GM23338 (cell line): Measurements from ENCODE around the gene SLC5A5. TPM values are rescaled to one million over a fixed set of nuclear protein-coding genes. Genes with fewer than 3 reads are reported as not detected.

Experiments
- ATAC-seq: fragments of 200-7000 bp; cut with Tn5 transposase; 3 replicates; pipeline ENCODE4 v1.9.1; 2020
- DNase-seq: peaks from one replicate; pipeline ENCODE4 v3.0.0-alpha.2; 2015; ENCODE audit warnings: low spot score
- H2AFZ ChIP-seq: fragments of 200-600 bp; sonication (generic); 2 replicates; pipeline ENCODE4 v1.8.0; 2016; ENCODE audit warnings: antibody characterized with exemption, mild to moderate bottlenecking, moderate library complexity
- H3F3A ChIP-seq: fragments of 200-600 bp; sonication (generic); replicated peaks from 2 replicates; pipeline ENCODE4 v1.8.0; 2017; ENCODE audit warnings: antibody characterized with exemption, mixed run types, low read depth
- H3K27ac ChIP-seq: fragments of 200-600 bp; sonication (generic); 2 replicates; pipeline ENCODE4 v1.6.1; 2016; ENCODE audit warnings: low read depth
- H3K27me3 ChIP-seq: fragments of 200-600 bp; sonication (generic); 2 replicates; pipeline ENCODE4 v1.8.0; 2016; ENCODE audit warnings: mild to moderate bottlenecking, mixed run types, moderate library complexity; ENCODE audit not compliant: insufficient read depth
- H3K36me3 ChIP-seq: fragments of 200-600 bp; sonication (generic); 2 replicates; pipeline ENCODE4 v1.8.0; 2016; ENCODE audit warnings: mild to moderate bottlenecking; ENCODE audit not compliant: insufficient read depth
- H3K4me1 ChIP-seq: fragments of 200-600 bp; sonication (generic); 2 replicates; pipeline ENCODE4 v1.8.0; 2016; ENCODE audit warnings: mild to moderate bottlenecking, moderate library complexity; ENCODE audit not compliant: insufficient read depth
- H3K4me2 ChIP-seq: fragments of 200-600 bp; sonication (generic); 2 replicates; pipeline ENCODE4 v1.7.1; 2017; ENCODE audit warnings: mixed run types
- H3K4me3 ChIP-seq: fragments of 200-600 bp; sonication (generic); 2 replicates; pipeline ENCODE4 v1.6.1; 2016; ENCODE audit warnings: mixed run types
- H3K79me2 ChIP-seq: fragments of 200-600 bp; sonication (generic); replicated peaks from 2 replicates; pipeline ENCODE4 v1.8.0; 2017; ENCODE audit warnings: mild to moderate bottlenecking; ENCODE audit not compliant: insufficient read depth
- H3K9me2 ChIP-seq: fragments of 200-600 bp; sonication (generic); 2 replicates; pipeline ENCODE4 v1.8.0; 2017; ENCODE audit not compliant: insufficient read depth
- H4K20me1 ChIP-seq: fragments of 200-600 bp; sonication (generic); replicated peaks from 2 replicates; pipeline ENCODE4 v1.8.0; 2017; ENCODE audit warnings: mild to moderate bottlenecking; ENCODE audit not compliant: insufficient read depth
- H3K27ac Mint-ChIP-seq: 2 replicates; pipeline ENCODE4 v1.8.0; 2020; ENCODE audit warnings: inconsistent platforms, mild to moderate bottlenecking, moderate library complexity, mixed read lengths
- H3K27me3 Mint-ChIP-seq: 3 replicates; pipeline ENCODE4 v1.8.0; 2022; ENCODE audit warnings: low read depth, mild to moderate bottlenecking, moderate library complexity, mixed read lengths, inconsistent platforms; ENCODE audit not compliant: insufficient read depth, poor library complexity
- H3K36me3 Mint-ChIP-seq: 3 replicates; pipeline ENCODE4 v1.8.0; 2021; ENCODE audit warnings: low read depth, mild to moderate bottlenecking, inconsistent platforms, moderate library complexity, mixed read lengths
- H3K4me1 Mint-ChIP-seq: 3 replicates; pipeline ENCODE4 v1.8.0; 2020; ENCODE audit warnings: mild to moderate bottlenecking, inconsistent platforms, mixed read lengths
- H3K4me3 Mint-ChIP-seq: 3 replicates; pipeline ENCODE4 v1.8.0; 2021; ENCODE audit warnings: moderate library complexity, mild to moderate bottlenecking, inconsistent platforms, mixed read lengths
- H3K9me3 Mint-ChIP-seq: 3 replicates; pipeline ENCODE4 v1.8.0; 2020; ENCODE audit warnings: moderate library complexity, mild to moderate bottlenecking, inconsistent platforms, mixed read lengths
- EZH2 ChIP-seq: fragments of 200-600 bp; sonication (generic); IDR thresholded peaks from one replicate; pipeline ENCODE4 v1.8.0; 2017; ENCODE audit warnings: antibody characterized with exemption, mild to moderate bottlenecking, low read depth; ENCODE audit not compliant: unreplicated experiment
- EZH2phosphoT487 ChIP-seq: fragments of 200-600 bp; sonication (generic); IDR thresholded peaks from one replicate; pipeline ENCODE4 v1.8.1; 2018; ENCODE audit warnings: antibody characterized with exemption; ENCODE audit not compliant: unreplicated experiment
- JUNB ChIP-seq: IDR thresholded peaks from one replicate; pipeline ENCODE4 v1.6.1; 2016; ENCODE audit warnings: antibody characterized with exemption; ENCODE audit not compliant: unreplicated experiment
- NANOG ChIP-seq: IDR thresholded peaks from 2 replicates; pipeline ENCODE4 v1.6.1; 2016; ENCODE audit warnings: antibody characterized with exemption, borderline replicate concordance
- POLR2AphosphoS5 ChIP-seq: IDR thresholded peaks from 2 replicates; pipeline ENCODE4 v1.6.1; 2016; ENCODE audit warnings: antibody characterized with exemption, low read depth
- STAT1 ChIP-seq: IDR thresholded peaks from one replicate; pipeline ENCODE4 v1.6.1; 2016; ENCODE audit warnings: antibody characterized with exemption; ENCODE audit not compliant: unreplicated experiment
- ZNF114 ChIP-seq: fragments of 250-450 bp; sonication (Bioruptor Pico); IDR thresholded peaks from 2 replicates; pipeline ENCODE4 v1.5.0; 2020; ENCODE audit warnings: mild to moderate bottlenecking, moderate library complexity
- ZNF331 ChIP-seq: fragments of 250-450 bp; sonication (Bioruptor Pico); IDR thresholded peaks from 2 replicates; pipeline ENCODE4 v1.5.0; 2020; ENCODE audit warnings: low read depth, mild to moderate bottlenecking, moderate library complexity
- polyA plus RNA-seq: library from polyadenylated mRNA; unstranded; fragments of >200 nt; fragmentation: Nextera tagmentation; extraction: Ambion mirVana; gene quantifications from 2 replicates; pipeline ENCODE4 v1.2.1, GENCODE V29; 2016
- total RNA-seq: library from RNA; depleted of rRNA; stranded (reverse); fragments of >200 nt; shearing (Covaris generic); gene quantifications from 2 replicates; pipeline ENCODE4 v1.2.3, GENCODE V29; 2014
- TF ChIP-seq, protein P1 (sequence below): IDR thresholded peaks from 2 replicates; pipeline ENCODE4 v1.6.1; 2016; ENCODE audit warnings: antibody characterized with exemption
- TF ChIP-seq, protein P2 (sequence below), 2 experiments: fragments of 200-600 bp in 1 of 2; sonication (generic) in 1 of 2; conservative IDR thresholded peaks; 2 replicates each; pipeline versions ENCODE4 v1.5.1 to v1.6.1; 2016 to 2017; ENCODE audit warnings: antibody characterized with exemption in 2 of 2, low read depth in 2 of 2, mild to moderate bottlenecking in 2 of 2, moderate library complexity in 1 of 2
- TF ChIP-seq, protein P3 (sequence below): fragments of 250-450 bp; sonication (Bioruptor Pico); IDR thresholded peaks from 2 replicates; pipeline ENCODE4 v1.5.0; 2020; ENCODE audit warnings: mild to moderate bottlenecking, moderate library complexity

Gene SLC5A5
- total and polyA plus RNA-seq, 2 experiments from 2014 or later, result 1.0 to 2.1 TPM

DNA sequence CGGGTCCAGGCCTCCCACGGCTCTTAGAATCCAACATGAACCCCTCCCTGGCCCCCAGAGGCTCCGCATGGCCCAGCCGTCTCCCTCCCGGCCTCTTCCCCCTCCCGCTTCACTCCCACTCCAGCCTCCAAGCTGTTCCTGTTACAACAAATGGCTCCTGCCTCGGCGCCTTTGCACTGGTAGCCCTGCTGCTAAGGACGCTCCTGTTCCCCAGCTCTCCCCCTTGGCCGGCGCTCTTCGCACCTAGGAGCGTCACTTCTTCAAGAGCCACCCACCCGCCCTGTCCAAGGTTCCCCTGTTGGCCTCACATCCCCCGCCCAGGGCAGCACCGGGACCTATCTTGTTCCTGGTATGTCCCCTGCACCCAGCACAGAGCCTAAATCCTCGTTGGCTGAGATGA, 70.4 kb downstream of the SLC5A5 start (continued):
- TF ChIP-seq, protein P1, sequence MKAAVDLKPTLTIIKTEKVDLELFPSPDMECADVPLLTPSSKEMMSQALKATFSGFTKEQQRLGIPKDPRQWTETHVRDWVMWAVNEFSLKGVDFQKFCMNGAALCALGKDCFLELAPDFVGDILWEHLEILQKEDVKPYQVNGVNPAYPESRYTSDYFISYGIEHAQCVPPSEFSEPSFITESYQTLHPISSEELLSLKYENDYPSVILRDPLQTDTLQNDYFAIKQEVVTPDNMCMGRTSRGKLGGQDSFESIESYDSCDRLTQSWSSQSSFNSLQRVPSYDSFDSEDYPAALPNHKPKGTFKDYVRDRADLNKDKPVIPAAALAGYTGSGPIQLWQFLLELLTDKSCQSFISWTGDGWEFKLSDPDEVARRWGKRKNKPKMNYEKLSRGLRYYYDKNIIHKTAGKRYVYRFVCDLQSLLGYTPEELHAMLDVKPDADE, result no peak
- TF ChIP-seq EZH2phosphoT487 (no peak), ZNF114 (no peak), JUNB (no peak), EZH2 (no peak), STAT1 (no peak)
- TF ChIP-seq, protein P2, sequence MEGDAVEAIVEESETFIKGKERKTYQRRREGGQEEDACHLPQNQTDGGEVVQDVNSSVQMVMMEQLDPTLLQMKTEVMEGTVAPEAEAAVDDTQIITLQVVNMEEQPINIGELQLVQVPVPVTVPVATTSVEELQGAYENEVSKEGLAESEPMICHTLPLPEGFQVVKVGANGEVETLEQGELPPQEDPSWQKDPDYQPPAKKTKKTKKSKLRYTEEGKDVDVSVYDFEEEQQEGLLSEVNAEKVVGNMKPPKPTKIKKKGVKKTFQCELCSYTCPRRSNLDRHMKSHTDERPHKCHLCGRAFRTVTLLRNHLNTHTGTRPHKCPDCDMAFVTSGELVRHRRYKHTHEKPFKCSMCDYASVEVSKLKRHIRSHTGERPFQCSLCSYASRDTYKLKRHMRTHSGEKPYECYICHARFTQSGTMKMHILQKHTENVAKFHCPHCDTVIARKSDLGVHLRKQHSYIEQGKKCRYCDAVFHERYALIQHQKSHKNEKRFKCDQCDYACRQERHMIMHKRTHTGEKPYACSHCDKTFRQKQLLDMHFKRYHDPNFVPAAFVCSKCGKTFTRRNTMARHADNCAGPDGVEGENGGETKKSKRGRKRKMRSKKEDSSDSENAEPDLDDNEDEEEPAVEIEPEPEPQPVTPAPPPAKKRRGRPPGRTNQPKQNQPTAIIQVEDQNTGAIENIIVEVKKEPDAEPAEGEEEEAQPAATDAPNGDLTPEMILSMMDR (conservative IDR thresholded peaks at IDR 0.05; ENCODE audit: low read depth in 2 of 2), result no peak

DNA sequence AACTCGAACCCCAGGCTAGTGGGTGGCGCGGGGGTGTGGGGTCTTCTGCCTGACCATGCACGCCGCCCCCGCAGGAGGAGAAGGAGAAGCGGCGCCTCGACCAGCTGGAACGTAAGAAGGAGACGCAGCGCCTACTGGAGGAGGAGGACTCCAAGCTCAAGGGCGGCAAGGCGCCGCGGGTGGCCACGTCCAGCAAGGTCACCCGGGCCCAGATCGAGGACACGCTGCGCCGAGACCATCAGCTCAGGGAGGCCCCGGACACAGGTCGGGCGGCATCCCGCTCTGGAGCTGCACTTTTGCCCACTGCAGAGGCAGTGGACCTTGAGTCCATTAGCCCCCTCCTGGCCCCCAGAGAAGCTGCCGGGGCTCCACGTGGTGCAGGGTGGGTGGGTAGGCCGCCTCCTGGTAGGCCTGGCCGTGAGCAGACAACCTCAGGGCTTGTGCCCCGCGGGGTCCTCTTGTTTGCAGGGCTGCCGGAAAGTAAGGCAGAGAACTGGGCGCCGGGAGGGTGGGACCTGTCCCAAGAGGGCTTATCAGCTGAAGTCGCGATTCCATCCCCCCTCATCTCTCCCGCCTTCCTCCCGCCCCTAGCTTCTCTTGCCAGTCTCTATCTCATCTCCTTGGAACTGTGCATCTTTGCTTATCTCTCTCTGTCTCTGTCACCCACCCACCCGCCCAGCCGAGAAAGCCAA, 71.0 kb downstream of the SLC5A5 start:
- 0 out of 2 replicates have a peak, but pooled peaks cover 7% of the 10 kb centered on the region for H3K4me1 ChIP-seq
- H3K4me2 ChIP-seq, result peak overlapping the region; percentile 90
- no peaks in the 10 kb centered on the region for H3K9me3 Mint-ChIP-seq
- H3K4me1 Mint-ChIP-seq, result peaks cover 18% of the 10 kb centered on the region
- H3K27me3 ChIP-seq, result no peaks in the 10 kb centered on the region
- peak overlapping the region; percentile 69 for H3K4me3 ChIP-seq
- no peaks in the 10 kb centered on the region for H3K36me3 ChIP-seq
- ATAC-seq, result peak; percentile 25
- H3K9me2 ChIP-seq, result no peaks in the 10 kb centered on the region
- H3K4me3 Mint-ChIP-seq, result peak overlapping the region; percentile 78
- H3K27ac Mint-ChIP-seq, result peak overlapping the region; percentile 81
- peaks cover 4% of the 10 kb centered on the region; the same call in 1 of the 2 replicates for H3F3A ChIP-seq
- H3K79me2 ChIP-seq, result no peaks in the 10 kb centered on the region
- H3K27me3 Mint-ChIP-seq, result peaks cover 22% of the 10 kb centered on the region
- peaks cover 14% of the 10 kb centered on the region for H3K36me3 Mint-ChIP-seq
- H2AFZ ChIP-seq, result no peak overlapping the region
- peak; percentile 85 for DNase-seq
- 0 out of 2 replicates have a peak overlapping the region, but pooled peaks have one; percentile 69 for H3K27ac ChIP-seq
- 0 out of 2 replicates have a peak, but pooled peaks cover 3% of the 10 kb centered on the region for H4K20me1 ChIP-seq
- no peak for TF ChIP-seq ZNF114
- no peak for TF ChIP-seq EZH2phosphoT487
- TF ChIP-seq NANOG, result no peak
- TF ChIP-seq, protein P1, result no peak
- TF ChIP-seq, protein P2 (conservative IDR thresholded peaks at IDR 0.05; ENCODE audit: low read depth in 2 of 2), result peak in 1 of 2 experiments; percentile 41; a peak in 2 of 4 replicates
- TF ChIP-seq JUNB, result no peak
- peak; percentile 34 for TF ChIP-seq POLR2AphosphoS5
- no peak for TF ChIP-seq ZNF331 (CRISPR knock-in tag)
- TF ChIP-seq, protein P3, sequence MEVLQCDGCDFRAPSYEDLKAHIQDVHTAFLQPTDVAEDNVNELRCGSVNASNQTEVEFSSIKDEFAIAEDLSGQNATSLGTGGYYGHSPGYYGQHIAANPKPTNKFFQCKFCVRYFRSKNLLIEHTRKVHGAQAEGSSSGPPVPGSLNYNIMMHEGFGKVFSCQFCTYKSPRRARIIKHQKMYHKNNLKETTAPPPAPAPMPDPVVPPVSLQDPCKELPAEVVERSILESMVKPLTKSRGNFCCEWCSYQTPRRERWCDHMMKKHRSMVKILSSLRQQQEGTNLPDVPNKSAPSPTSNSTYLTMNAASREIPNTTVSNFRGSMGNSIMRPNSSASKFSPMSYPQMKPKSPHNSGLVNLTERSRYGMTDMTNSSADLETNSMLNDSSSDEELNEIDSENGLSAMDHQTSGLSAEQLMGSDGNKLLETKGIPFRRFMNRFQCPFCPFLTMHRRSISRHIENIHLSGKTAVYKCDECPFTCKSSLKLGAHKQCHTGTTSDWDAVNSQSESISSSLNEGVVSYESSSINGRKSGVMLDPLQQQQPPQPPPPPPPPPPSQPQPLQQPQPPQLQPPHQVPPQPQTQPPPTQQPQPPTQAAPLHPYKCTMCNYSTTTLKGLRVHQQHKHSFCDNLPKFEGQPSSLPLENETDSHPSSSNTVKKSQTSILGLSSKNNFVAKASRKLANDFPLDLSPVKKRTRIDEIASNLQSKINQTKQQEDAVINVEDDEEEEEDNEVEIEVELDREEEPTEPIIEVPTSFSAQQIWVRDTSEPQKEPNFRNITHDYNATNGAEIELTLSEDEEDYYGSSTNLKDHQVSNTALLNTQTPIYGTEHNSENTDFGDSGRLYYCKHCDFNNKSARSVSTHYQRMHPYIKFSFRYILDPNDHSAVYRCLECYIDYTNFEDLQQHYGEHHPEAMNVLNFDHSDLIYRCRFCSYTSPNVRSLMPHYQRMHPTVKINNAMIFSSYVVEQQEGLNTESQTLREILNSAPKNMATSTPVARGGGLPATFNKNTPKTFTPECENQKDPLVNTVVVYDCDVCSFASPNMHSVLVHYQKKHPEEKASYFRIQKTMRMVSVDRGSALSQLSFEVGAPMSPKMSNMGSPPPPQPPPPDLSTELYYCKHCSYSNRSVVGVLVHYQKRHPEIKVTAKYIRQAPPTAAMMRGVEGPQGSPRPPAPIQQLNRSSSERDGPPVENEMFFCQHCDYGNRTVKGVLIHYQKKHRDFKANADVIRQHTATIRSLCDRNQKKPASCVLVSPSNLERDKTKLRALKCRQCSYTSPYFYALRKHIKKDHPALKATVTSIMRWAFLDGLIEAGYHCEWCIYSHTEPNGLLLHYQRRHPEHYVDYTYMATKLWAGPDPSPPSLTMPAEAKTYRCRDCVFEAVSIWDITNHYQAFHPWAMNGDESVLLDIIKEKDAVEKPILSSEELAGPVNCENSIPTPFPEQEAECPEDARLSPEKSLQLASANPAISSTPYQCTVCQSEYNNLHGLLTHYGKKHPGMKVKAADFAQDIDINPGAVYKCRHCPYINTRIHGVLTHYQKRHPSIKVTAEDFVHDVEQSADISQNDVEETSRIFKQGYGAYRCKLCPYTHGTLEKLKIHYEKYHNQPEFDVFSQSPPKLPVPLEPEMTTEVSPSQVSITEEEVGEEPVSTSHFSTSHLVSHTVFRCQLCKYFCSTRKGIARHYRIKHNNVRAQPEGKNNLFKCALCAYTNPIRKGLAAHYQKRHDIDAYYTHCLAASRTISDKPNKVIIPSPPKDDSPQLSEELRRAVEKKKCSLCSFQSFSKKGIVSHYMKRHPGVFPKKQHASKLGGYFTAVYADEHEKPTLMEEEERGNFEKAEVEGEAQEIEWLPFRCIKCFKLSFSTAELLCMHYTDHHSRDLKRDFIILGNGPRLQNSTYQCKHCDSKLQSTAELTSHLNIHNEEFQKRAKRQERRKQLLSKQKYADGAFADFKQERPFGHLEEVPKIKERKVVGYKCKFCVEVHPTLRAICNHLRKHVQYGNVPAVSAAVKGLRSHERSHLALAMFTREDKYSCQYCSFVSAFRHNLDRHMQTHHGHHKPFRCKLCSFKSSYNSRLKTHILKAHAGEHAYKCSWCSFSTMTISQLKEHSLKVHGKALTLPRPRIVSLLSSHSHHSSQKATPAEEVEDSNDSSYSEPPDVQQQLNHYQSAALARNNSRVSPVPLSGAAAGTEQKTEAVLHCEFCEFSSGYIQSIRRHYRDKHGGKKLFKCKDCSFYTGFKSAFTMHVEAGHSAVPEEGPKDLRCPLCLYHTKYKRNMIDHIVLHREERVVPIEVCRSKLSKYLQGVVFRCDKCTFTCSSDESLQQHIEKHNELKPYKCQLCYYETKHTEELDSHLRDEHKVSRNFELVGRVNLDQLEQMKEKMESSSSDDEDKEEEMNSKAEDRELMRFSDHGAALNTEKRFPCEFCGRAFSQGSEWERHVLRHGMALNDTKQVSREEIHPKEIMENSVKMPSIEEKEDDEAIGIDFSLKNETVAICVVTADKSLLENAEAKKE, result no peak
